OCI-LY7 (cell line): ENCODE measurements around the gene CALY. TPM values are rescaled to one million over a fixed set of nuclear protein-coding genes. Genes with fewer than 3 reads are reported as not detected.

ENCODE experiments used
- BruUV-seq: library from RNA; stranded (reverse); fragments of 400-500 nt; replicated peaks from 2 replicates; lab custom pipeline; 2021; lab: Mats Ljungman, UMichigan
- CTCF ChIA-PET: fragments of 300-600 bp; sonication (Branson Sonifier 250); formaldehyde crosslinking; loops from one replicate; lab custom pipeline; 2022; ENCODE audit warnings: antibody characterized with exemption; ENCODE audit not compliant: unreplicated experiment; lab: Charles Lee
- POLR2A ChIA-PET: fragments of 300-600 bp; sonication (Branson Sonifier 250); formaldehyde crosslinking; loops from one replicate; lab custom pipeline; 2022; ENCODE audit warnings: antibody characterized with exemption; lab: Charles Lee
- DNase-seq: peaks from one replicate; pipeline ENCODE4 v3.0.0-alpha.2; 2015; ENCODE audit warnings: low spot score
- H2AFZ ChIP-seq: fragments of 200-600 bp; sonication (generic), shearing (Covaris generic); 2 replicates; pipeline ENCODE4 v1.6.1; 2014; ENCODE audit warnings: mild to moderate bottlenecking, antibody characterized with exemption, low read length, moderate library complexity
- H3K27ac ChIP-seq: fragments of 200-600 bp; sonication (generic); 2 replicates; pipeline ENCODE4 v1.5.1; 2014; ENCODE audit warnings: mixed run types, low read depth, mild to moderate bottlenecking, moderate library complexity, low read length, inconsistent platforms; ENCODE audit not compliant: poor library complexity, severe bottlenecking
- H3K36me3 ChIP-seq: fragments of 200-600 bp; sonication (generic); 2 replicates; pipeline ENCODE4 v1.6.1; 2014; ENCODE audit warnings: mild to moderate bottlenecking, antibody characterized with exemption, low read length, moderate library complexity, mixed read lengths; ENCODE audit not compliant: insufficient read depth
- H3K4me1 ChIP-seq: fragments of 200-600 bp; sonication (generic); 2 replicates; pipeline ENCODE4 v1.5.1; 2014; ENCODE audit warnings: mild to moderate bottlenecking, low read length; ENCODE audit not compliant: insufficient read depth, poor library complexity, severe bottlenecking
- H3K4me2 ChIP-seq: fragments of 200-600 bp; sonication (generic); 2 replicates; pipeline ENCODE4 v1.6.1; 2014; ENCODE audit warnings: mild to moderate bottlenecking, low read length
- H3K4me3 ChIP-seq: fragments of 200-600 bp; sonication (generic); 2 replicates; pipeline ENCODE4 v1.5.1; 2014; ENCODE audit warnings: mild to moderate bottlenecking, low read depth, low read length; ENCODE audit not compliant: poor library complexity, severe bottlenecking
- H3K79me2 ChIP-seq: fragments of 200-600 bp; sonication (generic); 2 replicates; pipeline ENCODE4 v1.6.1; 2016; ENCODE audit warnings: low read depth, mild to moderate bottlenecking, low read length, moderate library complexity, mixed read lengths; ENCODE audit not compliant: insufficient read depth
- H3K9me2 ChIP-seq: fragments of 200-600 bp; sonication (generic); 2 replicates; pipeline ENCODE4 v1.6.1; 2016; ENCODE audit warnings: mild to moderate bottlenecking, low read length, mixed read lengths; ENCODE audit not compliant: insufficient read depth
- H3K9me3 ChIP-seq: fragments of 200-600 bp; sonication (generic); 2 replicates; pipeline ENCODE4 v1.6.1; 2014; ENCODE audit warnings: mild to moderate bottlenecking, mixed run types, low read length, mixed read lengths
- H4K20me1 ChIP-seq: fragments of 200-600 bp; sonication (generic); 2 replicates; pipeline ENCODE4 v1.6.1; 2014; ENCODE audit warnings: mild to moderate bottlenecking, antibody characterized with exemption, low read length, moderate library complexity, mixed read lengths; ENCODE audit not compliant: insufficient read depth
- EZH2phosphoT487 ChIP-seq: fragments of 200-600 bp; sonication (generic); IDR thresholded peaks from 2 replicates; pipeline ENCODE4 v1.6.1; 2018; ENCODE audit warnings: low read depth, borderline replicate concordance, mild to moderate bottlenecking, mixed run types, antibody characterized with exemption, low read length, moderate library complexity, mixed read lengths
- intact Hi-C: fragments of 100-400 bp; cut with micrococcal nuclease; formaldehyde crosslinking; loops from one replicate; pipeline ENCODE4 v1.10.0; 2022; ENCODE audit not compliant: unreplicated experiment
- total RNA-seq, 2 experiments: library from RNA; depleted of rRNA in 1 of 2; stranded (reverse); fragments of >200 nt in 1 of 2; shearing (Covaris generic) in 1 of 2; gene quantifications; 2 replicates each; pipeline ENCODE4 v1.2.3, GENCODE V29; 2014 to 2022
- TF ChIP-seq, protein P1 (sequence below): fragments of 200-600 bp; sonication (generic); conservative IDR thresholded peaks from 2 replicates; pipeline ENCODE4 v1.5.1; 2014; ENCODE audit warnings: mild to moderate bottlenecking, antibody characterized with exemption, low read length, moderate library complexity, mixed read lengths

The CALY gene
- total RNA-seq, 2 experiments from 2014 or later: not detected

DNA sequence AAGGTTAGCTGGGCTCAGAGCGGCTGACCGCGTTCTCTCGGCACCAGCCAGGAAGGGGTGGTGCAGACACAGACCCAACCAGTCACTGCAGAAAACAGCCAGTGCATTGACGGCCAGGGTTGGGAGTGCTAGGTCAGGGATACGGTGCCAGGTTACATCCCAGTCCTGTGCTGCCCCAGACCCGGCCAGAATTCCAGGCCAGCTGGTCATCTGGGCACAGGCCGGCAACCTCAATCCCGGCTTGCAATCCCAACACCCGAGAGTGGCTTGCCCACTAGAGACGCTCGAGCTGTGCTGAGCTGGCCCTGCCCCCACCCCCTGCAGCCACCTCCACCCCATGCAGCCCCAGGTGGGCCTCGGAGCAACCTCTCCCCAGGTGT, 14.2 kb upstream of the CALY start:
- Histone ChIP-seq H2AFZ (no peak overlapping the region), H3K4me3 (no peak overlapping the region), H3K4me2 (no peak overlapping the region), H4K20me1 (no peaks in the 10 kb centered on the region), H3K79me2 (no peaks in the 10 kb centered on the region), H3K9me2 (no peaks in the 10 kb centered on the region), H3K4me1 (no peaks in the 10 kb centered on the region), H3K36me3 (no peaks in the 10 kb centered on the region), H3K27ac (no peak overlapping the region), H3K9me3 (no peaks in the 10 kb centered on the region)
- DNase-seq: no peak
- no TSS peak for BruUV-seq
- intact Hi-C loops: no loop called here
- POLR2A ChIA-PET: no interaction called here
- no peak for TF ChIP-seq EZH2phosphoT487
- TF ChIP-seq, protein P1, sequence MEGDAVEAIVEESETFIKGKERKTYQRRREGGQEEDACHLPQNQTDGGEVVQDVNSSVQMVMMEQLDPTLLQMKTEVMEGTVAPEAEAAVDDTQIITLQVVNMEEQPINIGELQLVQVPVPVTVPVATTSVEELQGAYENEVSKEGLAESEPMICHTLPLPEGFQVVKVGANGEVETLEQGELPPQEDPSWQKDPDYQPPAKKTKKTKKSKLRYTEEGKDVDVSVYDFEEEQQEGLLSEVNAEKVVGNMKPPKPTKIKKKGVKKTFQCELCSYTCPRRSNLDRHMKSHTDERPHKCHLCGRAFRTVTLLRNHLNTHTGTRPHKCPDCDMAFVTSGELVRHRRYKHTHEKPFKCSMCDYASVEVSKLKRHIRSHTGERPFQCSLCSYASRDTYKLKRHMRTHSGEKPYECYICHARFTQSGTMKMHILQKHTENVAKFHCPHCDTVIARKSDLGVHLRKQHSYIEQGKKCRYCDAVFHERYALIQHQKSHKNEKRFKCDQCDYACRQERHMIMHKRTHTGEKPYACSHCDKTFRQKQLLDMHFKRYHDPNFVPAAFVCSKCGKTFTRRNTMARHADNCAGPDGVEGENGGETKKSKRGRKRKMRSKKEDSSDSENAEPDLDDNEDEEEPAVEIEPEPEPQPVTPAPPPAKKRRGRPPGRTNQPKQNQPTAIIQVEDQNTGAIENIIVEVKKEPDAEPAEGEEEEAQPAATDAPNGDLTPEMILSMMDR: no peak
- CTCF ChIA-PET: no interaction called here

DNA sequence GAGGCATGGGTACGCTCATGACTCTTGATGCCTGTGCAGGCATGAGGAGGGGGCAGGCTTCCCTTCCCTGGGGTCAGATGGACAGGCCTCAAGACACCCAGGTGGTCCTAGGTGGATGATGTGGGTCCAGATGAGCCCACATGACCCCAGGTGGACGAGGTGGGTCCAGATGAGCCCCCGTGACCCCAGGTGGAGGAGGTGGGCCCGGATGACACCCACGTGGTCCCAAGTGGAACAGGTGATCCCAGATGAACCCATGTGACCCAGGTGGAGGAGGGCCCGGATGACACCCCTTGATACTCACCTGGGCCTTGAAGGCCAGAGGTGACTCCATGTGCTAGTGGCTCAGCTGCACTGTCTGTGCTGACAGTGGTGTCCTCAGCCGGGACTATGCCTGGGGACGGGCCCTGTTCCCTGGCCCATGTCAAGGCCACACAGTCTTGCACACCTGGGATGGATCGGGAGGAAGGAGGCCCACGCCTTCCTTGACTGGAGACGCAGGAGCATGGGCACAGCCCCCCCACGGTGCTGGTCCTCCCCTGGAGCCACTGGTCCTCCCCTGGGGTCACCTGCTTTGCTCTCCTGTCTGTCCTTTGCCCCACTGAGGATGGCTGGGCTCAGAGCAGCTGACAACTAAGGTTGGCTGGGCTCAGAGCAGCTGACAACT, 13.7 kb upstream of the CALY start:
- Histone ChIP-seq H3K27ac (no peak overlapping the region), H4K20me1 (no peaks in the 10 kb centered on the region), H3K4me3 (no peak overlapping the region), H3K4me2 (no peak overlapping the region), H3K9me2 (no peaks in the 10 kb centered on the region), H3K79me2 (no peaks in the 10 kb centered on the region), H3K36me3 (no peaks in the 10 kb centered on the region), H2AFZ (no peak overlapping the region), H3K9me3 (no peaks in the 10 kb centered on the region), H3K4me1 (no peaks in the 10 kb centered on the region)
- no peak for DNase-seq
- no TSS peak for BruUV-seq
- POLR2A ChIA-PET: no interaction called here
- intact Hi-C loops: no loop called here
- CTCF ChIA-PET: no interaction called here
- no peak for TF ChIP-seq EZH2phosphoT487
- TF ChIP-seq, protein P1: no peak

DNA sequence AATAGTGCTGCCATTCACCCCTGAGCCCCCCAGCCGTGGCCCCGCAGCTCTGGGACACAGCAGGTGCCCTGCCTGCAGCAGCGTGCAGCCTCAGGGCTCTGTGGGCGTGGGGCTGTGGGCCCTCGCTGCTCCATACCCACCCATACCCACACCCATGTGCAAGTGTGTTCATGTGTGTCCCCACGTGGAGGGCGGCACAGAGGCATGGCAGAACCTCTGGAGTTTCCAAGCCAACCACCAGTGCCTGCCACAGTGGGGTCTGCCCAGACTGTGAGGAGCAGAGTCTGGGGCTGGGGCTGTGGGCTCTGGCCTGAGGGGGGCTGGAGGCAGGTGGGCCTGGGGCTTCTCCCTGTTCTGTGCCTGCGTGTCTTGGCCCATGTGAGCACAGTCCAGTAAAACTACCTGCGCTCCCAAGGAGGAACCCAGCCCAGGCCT, 12.9 kb upstream of the CALY start:
- ChIA-PET CTCF (no interaction called here), POLR2A (no interaction called here)
- Histone ChIP-seq H4K20me1 (no peaks in the 10 kb centered on the region), H3K4me2 (no peak overlapping the region), H3K79me2 (no peaks in the 10 kb centered on the region), H3K4me1 (no peaks in the 10 kb centered on the region), H2AFZ (no peak overlapping the region), H3K36me3 (no peaks in the 10 kb centered on the region), H3K4me3 (no peak overlapping the region), H3K27ac (no peak overlapping the region), H3K9me2 (no peaks in the 10 kb centered on the region), H3K9me3 (no peaks in the 10 kb centered on the region)
- intact Hi-C loops: no loop called here
- no TSS peak for BruUV-seq
- TF ChIP-seq, protein P1: no peak
- DNase-seq: no peak
